OCI-LY1 (cell line): Measurements from ENCODE around the gene MUS81.

Source experiments
- CTCF ChIP-seq: fragments of 200-600 bp; sonication (generic), shearing (Covaris generic); IDR thresholded peaks from 2 replicates; pipeline ENCODE4 v1.5.1; 2017; ENCODE audit warnings: mild to moderate bottlenecking, antibody characterized with exemption, low read length, moderate library complexity, mixed read lengths
- EZH2 ChIP-seq: fragments of 200-600 bp; sonication (generic), shearing (Covaris generic); IDR thresholded peaks from 2 replicates; pipeline ENCODE4 v1.8.0; 2017; ENCODE audit warnings: borderline replicate concordance, mixed run types, mild to moderate bottlenecking, antibody characterized with exemption, low read length, moderate library complexity, mixed read lengths

- no peak for TF ChIP-seq CTCF
- TF ChIP-seq EZH2, result no peak
Measured at GRCh38 chr11:65857500-65857852, 2.8 kb upstream of the MUS81 start.
